NCI-H748 (cell line): ENCODE measurements around the gene MCTP1.
"Not testable (repeated sequence)": the region's sequence is repeated elsewhere in the genome, so short reads cannot be mapped to it uniquely, and the experiment has no call there.

ENCODE experiments used
- DNase-seq: peaks from one replicate; lab custom pipeline; 2025; ENCODE audit not compliant: unreplicated experiment; lab: John Stamatoyannopoulos, UW

The MCTP1 gene

GRCh38 chr5:95252801-95253200, 32.1 kb downstream of the MCTP1 start:
- DNase-seq = no peak

GRCh38 chr5:95251185-95251584, 33.7 kb downstream of the MCTP1 start:
- DNase-seq = no peak

GRCh38 chr5:95244479-95244878, 40.4 kb downstream of the MCTP1 start:
- DNase-seq = peak; percentile 48

GRCh38 chr5:95241635-95242034, 43.3 kb downstream of the MCTP1 start:
- DNase-seq = no peak

DNA sequence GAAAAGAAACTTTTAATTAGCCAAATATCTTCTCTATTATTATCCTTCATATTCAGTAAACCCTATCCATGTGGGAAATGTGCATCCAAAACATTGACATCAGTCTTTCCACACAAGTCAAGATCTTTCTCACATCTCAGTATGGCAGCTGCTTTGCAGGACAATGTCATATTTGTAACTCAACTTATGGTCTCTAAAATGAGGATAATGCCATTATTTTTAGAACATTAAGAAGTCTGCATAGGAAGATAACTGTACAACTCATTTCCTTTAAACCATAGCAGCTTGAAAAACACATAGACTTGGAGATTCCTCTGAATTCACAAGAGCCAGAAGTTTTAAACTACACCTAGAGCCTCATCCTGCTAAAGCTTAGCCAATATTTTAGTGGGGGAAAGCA, 43.7 kb downstream of the MCTP1 start:
- no peak for DNase-seq

DNA sequence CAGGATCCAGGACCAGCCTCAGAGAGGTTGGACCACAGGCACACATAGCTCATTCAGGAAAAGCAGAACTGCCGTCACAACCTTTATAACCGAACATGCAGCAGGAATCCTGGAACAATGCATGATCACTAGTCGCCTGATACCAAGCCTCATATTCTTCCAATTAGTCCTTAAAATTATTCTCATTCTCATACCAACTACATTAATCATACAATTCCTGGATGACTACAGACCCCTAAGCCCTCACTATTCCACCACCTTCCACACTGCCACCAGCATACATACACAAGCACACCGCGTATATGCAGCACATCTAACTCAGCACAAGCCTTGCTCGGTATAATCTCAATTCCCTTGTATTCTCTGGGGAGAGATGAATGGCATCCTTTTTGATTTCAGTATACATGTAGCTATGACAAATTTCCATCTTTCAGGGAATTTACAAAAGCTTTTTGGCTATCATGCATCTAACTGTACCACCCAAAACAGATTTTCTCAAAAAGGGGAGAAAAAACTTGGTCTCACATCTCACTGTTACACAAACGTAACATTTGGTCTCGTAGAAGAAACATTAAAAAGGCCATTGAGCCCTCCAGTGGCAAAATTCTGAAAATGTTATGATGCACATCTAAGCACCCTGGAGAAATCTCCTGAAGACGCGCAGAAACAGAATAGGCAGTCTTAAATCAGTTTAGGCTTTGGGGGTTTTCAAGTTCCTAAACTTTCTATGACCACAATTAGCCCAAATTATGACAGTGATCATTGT, 46.2 kb downstream of the MCTP1 start:
- DNase-seq = peak; percentile 16

GRCh38 chr5:95237324-95237723, 47.6 kb downstream of the MCTP1 start:
- no peak for DNase-seq

GRCh38 chr5:95235439-95235982, 49.4 kb downstream of the MCTP1 start:
- no peak for DNase-seq

DNA sequence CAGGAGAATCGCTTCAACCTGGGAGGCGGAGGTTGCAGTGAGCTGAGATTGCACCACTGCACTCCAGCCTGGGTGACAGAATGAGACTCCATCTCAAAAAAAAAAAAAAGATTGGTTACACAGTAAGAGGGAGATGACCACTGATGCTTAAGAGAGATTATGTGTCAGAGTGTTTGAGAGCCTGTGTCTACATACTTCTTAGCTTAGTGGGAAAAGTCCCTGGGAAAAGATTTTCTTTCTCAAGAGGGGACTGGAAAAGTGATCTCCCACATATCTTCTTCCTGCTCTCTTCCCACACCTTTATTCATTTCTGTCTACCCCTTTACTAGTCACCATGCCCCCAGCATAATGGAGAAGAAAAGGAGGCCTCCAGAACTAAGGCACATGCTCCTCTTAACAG, 55.2 kb downstream of the MCTP1 start:
- no peak for DNase-seq

- DNase-seq = no peak
Observed at GRCh38 chr5:95224701-95225459, 60.0 kb downstream of the MCTP1 start.

DNA sequence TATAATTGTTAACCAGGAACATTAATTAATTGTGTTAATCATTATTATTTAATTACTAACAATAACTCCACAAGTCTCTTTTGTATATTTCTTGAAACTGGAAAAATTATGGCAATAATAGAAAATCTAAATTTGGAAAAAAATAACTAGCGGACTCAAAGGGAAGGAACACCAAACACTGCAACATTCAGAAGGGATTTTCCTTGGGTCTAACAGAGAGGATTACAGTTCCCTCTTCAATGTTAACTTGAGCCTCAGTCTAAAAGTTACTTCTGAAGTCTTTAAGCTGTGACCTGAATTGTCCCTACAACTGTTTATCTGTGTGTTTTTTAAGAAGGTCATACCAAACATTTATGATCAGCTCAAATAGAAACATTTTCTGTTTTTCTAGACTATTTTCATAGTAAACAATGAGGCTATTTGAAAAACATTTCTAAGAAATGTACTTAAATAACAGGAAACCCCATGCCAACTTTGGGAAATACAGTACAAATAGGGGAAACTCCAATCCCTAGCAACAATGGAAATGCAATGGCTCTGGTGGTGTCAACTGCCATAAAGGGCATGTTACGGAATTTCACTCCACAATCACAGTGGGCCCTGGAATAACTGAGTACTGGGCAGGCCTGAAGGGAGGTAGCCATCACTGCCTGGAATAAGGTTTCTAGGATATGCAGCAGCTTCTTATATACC, 61.2 kb downstream of the MCTP1 start:
- no peak for DNase-seq

- no peak for DNase-seq
Observed at GRCh38 chr5:95222836-95223235, 62.1 kb downstream of the MCTP1 start.

DNA sequence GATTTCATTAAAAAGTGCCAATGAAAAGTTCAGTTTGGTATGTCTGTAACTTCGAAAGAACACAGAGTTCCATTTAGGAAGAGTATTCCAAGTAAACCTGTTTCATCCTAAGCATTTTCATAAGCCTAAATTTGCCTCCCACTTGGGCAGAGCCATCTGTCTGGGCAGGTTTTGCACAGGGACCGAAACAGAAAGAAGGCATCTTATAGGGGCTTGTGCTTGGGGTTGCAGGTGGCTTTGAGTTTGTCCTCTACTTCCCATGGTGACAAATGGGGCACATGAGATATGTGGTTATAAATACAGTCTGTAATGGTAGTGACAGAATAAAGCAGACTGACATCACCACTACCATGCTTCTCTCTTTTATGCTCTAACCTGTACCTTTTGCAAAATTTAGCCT, 63.7 kb downstream of the MCTP1 start:
- DNase-seq = no peak

- no peak for DNase-seq
Observed at GRCh38 chr5:95220381-95220780, 64.5 kb downstream of the MCTP1 start.

DNA sequence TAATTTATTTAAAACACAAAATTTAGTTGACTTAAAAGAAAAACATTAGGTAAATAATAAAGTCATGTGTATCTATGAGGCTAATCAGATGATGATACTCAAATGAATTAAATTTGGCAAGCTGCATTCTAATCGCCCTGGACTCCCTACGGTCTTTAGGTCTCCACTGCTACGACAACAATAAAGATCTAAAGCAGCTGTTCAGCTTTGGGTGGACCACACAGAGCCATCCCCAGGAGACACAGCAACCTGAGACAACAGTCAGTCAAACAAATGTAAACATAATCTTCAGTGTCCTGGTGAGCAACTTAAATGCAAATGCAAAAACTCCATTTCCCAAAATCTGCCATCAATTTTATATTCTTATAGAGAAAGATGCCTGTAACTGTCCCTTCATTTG, 65.5 kb downstream of the MCTP1 start:
- DNase-seq = peak; percentile 50

- DNase-seq = no peak
Observed at GRCh38 chr5:95217881-95218280, 67.0 kb downstream of the MCTP1 start.

DNA sequence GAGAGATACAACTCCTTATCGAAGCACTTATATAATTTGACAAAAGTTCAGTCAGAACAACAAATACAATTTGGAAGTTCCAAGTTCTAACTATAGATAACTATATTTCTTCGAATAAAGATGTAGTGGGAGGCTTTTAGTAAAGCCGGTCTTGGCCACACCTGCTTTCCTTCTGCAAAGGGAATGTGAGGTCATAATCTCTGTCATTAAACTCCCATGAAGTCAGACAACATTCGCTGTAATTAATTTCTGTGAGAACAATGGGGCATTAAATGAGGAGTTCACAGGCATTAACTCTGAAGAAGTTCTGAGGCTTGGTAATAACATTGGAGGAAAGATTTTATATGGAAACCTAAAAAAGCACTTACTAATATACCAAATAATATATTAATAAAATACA, 67.5 kb downstream of the MCTP1 start:
- DNase-seq = no peak

DNA sequence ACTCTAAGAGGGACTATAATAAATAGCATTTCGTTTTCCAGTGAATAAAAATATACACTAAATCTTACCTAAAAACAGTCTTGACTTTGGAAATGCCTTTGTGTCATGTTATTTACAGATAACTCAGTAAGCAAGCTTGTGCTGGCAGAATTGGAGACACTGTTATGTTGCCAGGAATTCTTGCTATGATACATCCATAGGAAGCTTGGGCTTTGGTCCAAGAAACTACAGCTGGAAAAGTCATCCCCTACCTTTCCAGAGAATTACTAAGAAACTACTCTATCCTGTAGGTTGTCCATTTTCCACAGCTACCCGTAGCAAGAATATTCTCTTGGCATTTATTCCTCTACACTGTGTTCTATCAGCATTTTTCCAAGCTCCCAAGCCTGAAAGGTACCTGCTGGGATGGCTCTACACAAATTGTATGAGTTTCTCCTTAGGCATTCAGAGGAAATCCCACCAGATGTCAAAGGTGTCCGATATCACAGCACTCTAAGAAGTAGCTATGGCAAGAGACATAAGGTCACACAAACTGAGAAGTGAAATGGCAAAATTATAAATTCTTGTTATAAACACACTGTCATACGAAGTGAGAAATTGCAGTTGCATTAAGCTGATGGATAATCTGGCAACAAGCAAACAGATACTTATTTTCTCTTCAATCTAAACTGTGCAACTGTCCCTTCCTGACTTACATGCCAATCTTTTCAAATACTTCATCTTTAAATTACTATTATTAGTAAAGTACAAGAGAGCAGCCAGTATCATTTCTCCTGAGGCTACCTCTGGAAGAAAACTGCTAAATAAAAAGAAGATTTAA, 68.5 kb downstream of the MCTP1 start:
- DNase-seq = no peak

DNA sequence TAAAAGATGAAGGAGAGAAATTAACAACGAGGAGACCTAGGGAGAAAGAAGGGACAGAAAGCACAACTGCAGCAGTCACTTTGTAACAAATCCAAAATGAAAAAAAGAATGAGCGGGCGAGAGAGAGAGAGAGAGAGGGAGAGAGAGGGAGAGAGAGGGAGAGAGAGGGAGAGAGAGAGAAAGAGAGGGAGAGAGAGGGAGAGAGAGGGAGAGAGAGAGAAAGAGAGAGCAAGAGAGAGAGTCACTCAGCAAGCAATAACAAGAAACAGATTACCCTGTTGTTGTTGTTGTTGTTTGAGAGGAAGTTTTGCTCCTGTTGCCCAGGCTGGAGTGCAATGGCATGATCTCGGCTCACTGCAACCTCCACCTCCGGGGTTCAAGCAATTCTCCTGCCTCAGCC, 77.1 kb downstream of the MCTP1 start:
- DNase-seq = not testable (repeated sequence)

DNA sequence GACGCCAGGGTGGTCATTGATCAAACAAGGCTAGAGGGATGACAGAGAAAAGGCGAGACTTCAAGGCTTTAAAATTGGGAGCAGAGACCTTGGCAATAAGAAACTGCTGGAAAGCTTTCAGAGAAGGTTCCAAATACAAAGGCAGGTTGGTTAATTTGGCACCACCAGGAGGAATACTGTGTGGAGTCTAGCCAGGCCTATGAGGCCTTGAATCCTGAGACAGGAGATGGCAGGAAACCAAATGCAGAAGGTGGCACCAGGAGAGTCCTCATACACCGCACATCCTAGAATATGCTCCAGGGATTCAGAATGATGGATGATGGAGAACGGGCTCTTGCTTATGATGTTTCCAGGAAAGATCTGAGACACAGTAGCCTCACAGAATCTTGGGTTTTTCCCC, 90.0 kb downstream of the MCTP1 start:
- DNase-seq = no peak

DNA sequence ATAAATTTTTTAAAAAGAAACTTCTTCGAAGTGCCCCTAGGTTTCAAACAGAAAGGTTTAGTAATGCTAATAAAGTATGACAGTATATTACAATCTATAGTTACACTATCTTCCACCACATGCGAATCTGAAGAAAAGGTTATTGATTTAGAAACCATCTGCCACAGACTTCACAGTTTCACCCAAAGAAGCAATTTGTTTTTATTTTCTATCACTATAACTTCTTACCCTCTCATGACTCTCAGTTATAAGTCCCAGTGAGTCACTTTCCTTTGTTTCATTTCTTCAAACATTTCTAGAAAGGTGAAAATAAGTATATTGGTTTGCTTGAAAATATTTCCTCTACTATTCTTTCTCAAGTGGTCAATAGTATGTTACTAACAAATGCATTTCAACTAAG, 93.6 kb downstream of the MCTP1 start:
- DNase-seq = no peak
